Astrocyte (in vitro differentiated cells and primary cell): Measurements from ENCODE around the gene PRR35. TPM values are rescaled to one million over a fixed set of nuclear protein-coding genes. Genes with fewer than 3 reads are reported as not detected.

Source experiments
- DNase-seq: peaks from one replicate; pipeline ENCODE4 v3.0.0-alpha.2; 2010; ENCODE audit warnings: low read depth
- FAIRE-seq: peaks from 2 replicates; lab custom pipeline; 2011; peaks lifted over from hg19 to GRCh38; lab: Jason Lieb, UNC
- H2AFZ ChIP-seq: 2 replicates; pipeline ENCODE4 v1.6.0; 2012; ENCODE audit warnings: low read depth, low read length, inconsistent platforms
- H3K27ac ChIP-seq: 2 replicates; pipeline ENCODE4 v1.5.1; 2011; ENCODE audit warnings: low read depth, low read length, inconsistent platforms
- H3K27me3 ChIP-seq: 2 replicates; pipeline ENCODE4 v1.6.0; 2011; ENCODE audit warnings: low read length, inconsistent platforms; ENCODE audit not compliant: insufficient read depth
- H3K36me3 ChIP-seq: 2 replicates; pipeline ENCODE4 v1.5.1; 2011; ENCODE audit warnings: low read length, inconsistent platforms; ENCODE audit not compliant: insufficient read depth
- H3K4me1 ChIP-seq: 2 replicates; pipeline ENCODE4 v1.5.1; 2011; ENCODE audit warnings: low read length, inconsistent platforms; ENCODE audit not compliant: insufficient read depth
- H3K4me2 ChIP-seq: 2 replicates; pipeline ENCODE4 v1.6.0; 2012; ENCODE audit warnings: low read length, inconsistent platforms
- H3K4me3 ChIP-seq: 2 replicates; pipeline ENCODE4 v1.5.1; 2011; ENCODE audit warnings: low read depth, mild to moderate bottlenecking, low read length, inconsistent platforms; ENCODE audit not compliant: insufficient read depth
- H3K79me2 ChIP-seq: 2 replicates; pipeline ENCODE4 v1.6.0; 2012; ENCODE audit warnings: mild to moderate bottlenecking, low read length, inconsistent platforms; ENCODE audit not compliant: insufficient read depth
- H3K9ac ChIP-seq: 2 replicates; pipeline ENCODE4 v1.6.0; 2012; ENCODE audit warnings: mild to moderate bottlenecking, low read length, inconsistent platforms
- H3K9me3 ChIP-seq: 2 replicates; pipeline ENCODE4 v1.5.1; 2012; ENCODE audit warnings: low read depth, mild to moderate bottlenecking, low read length, inconsistent platforms; ENCODE audit not compliant: insufficient read depth
- H4K20me1 ChIP-seq: 2 replicates; pipeline ENCODE4 v1.6.0; 2012; ENCODE audit warnings: low read length, inconsistent platforms; ENCODE audit not compliant: insufficient read depth
- H3K27ac Mint-ChIP-seq: one replicate; pipeline ENCODE4 v1.8.0; 2021; ENCODE audit warnings: mild to moderate bottlenecking, mixed read lengths; ENCODE audit not compliant: unreplicated experiment
- H3K27me3 Mint-ChIP-seq: one replicate; pipeline ENCODE4 v1.8.0; 2021; ENCODE audit warnings: low read depth, mixed read lengths; ENCODE audit not compliant: unreplicated experiment
- H3K36me3 Mint-ChIP-seq: one replicate; pipeline ENCODE4 v1.8.0; 2021; ENCODE audit warnings: low read depth, mixed read lengths; ENCODE audit not compliant: unreplicated experiment
- H3K4me1 Mint-ChIP-seq: one replicate; pipeline ENCODE4 v1.8.0; 2021; ENCODE audit warnings: low read depth, mixed read lengths; ENCODE audit not compliant: unreplicated experiment
- H3K4me3 Mint-ChIP-seq: one replicate; pipeline ENCODE4 v1.8.0; 2021; ENCODE audit warnings: mild to moderate bottlenecking, moderate library complexity, mixed read lengths; ENCODE audit not compliant: unreplicated experiment
- H3K9me3 Mint-ChIP-seq: one replicate; pipeline ENCODE4 v1.8.0; 2021; ENCODE audit warnings: mild to moderate bottlenecking, mixed read lengths; ENCODE audit not compliant: unreplicated experiment
- CTCF ChIP-seq: IDR thresholded peaks from 2 replicates; pipeline ENCODE4 v1.5.1; 2011; ENCODE audit warnings: low read depth, mild to moderate bottlenecking, inconsistent platforms, low read length, moderate library complexity; ENCODE audit not compliant: insufficient read depth
- EZH2 ChIP-seq: IDR thresholded peaks from 2 replicates; pipeline ENCODE4 v1.6.1; 2012; ENCODE audit warnings: mild to moderate bottlenecking, low read length, inconsistent platforms; ENCODE audit not compliant: insufficient read depth
- total RNA-seq: library from RNA; stranded (reverse); gene quantifications from 2 replicates; pipeline ENCODE4 v1.2.1, GENCODE V29; 2021

Gene PRR35
- total RNA-seq, 1 donor from 2014 or later = 0.09 TPM

GRCh38 chr16:540645-541340, 19.4 kb upstream of the PRR35 start:
- Histone ChIP-seq H3K4me2 (peak overlapping the region; percentile 68), H3K27me3 (no peaks in the 10 kb centered on the region), H3K27ac (no peak overlapping the region), H3K36me3 (no peaks in the 10 kb centered on the region), H4K20me1 (peaks cover 94% of the 10 kb centered on the region), H3K4me3 (no peak overlapping the region), H2AFZ (no peak overlapping the region), H3K9me3 (no peaks in the 10 kb centered on the region), H3K9ac (peak overlapping the region; percentile 22), H3K4me1 (peaks cover 19% of the 10 kb centered on the region), H3K79me2 (peaks cover 95% of the 10 kb centered on the region)
- Mint-ChIP-seq H3K4me1 (no peaks in the 10 kb centered on the region), H3K9me3 (no peaks in the 10 kb centered on the region), H3K4me3 (no peak overlapping the region), H3K27ac (no peak overlapping the region), H3K27me3 (no peaks in the 10 kb centered on the region), H3K36me3 (peaks cover 2% of the 10 kb centered on the region)
- FAIRE-seq (no peak), DNase-seq (no peak)
- no peak for TF ChIP-seq EZH2

GRCh38 chr16:543301-544164, 16.7 kb upstream of the PRR35 start:
- H3K27me3 Mint-ChIP-seq = no peaks in the 10 kb centered on the region

More at GRCh38 chr16:543301-544164, 16.7 kb upstream of the PRR35 start:
- Mint-ChIP-seq H3K27ac (no peak overlapping the region), H3K4me3 (no peak overlapping the region), H3K4me1 (no peaks in the 10 kb centered on the region), H3K36me3 (peaks cover 2% of the 10 kb centered on the region), H3K9me3 (no peaks in the 10 kb centered on the region)
- no peak overlapping the region for H3K4me3 ChIP-seq
- H3K9me3 ChIP-seq = no peaks in the 10 kb centered on the region
- no peaks in the 10 kb centered on the region for H3K27me3 ChIP-seq
- no peak overlapping the region for H3K9ac ChIP-seq
- FAIRE-seq (no peak), DNase-seq (no peak)
- H2AFZ ChIP-seq = no peak overlapping the region
- TF ChIP-seq CTCF (no peak), EZH2 (no peak)
- peaks cover 15% of the 10 kb centered on the region for H3K4me1 ChIP-seq
- H4K20me1 ChIP-seq = peaks cover 86% of the 10 kb centered on the region
- H3K36me3 ChIP-seq = no peaks in the 10 kb centered on the region
- no peak overlapping the region for H3K4me2 ChIP-seq
- H3K27ac ChIP-seq = no peak overlapping the region
- peaks cover 82% of the 10 kb centered on the region for H3K79me2 ChIP-seq
